ENCODE results near the gene ADCY6.

ADCY6 gene

DNA sequence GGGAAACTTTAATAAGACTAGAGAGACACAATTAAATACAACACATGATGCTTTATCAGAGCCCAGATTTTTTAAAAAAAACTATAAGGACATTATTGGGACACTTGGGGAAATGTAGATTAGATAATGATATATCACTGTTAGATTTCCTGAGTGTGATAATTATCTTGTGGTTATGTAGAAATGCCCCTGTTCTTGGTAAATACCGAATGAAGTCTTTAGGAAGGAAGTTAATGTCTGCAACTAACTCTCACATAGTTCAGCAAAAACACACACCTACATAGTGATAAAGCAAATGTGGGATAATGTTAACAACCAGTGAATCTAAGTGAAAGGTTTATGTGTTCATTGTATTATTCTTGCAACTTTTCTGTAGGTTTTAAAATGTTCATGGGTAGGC, 14.8 kb upstream of the ADCY6 start:
- H3K36me3 Mint-ChIP-seq (ENCODE audit: low read depth), result no peaks in the 10 kb centered on the region
- no peak overlapping the region for H3K27ac Mint-ChIP-seq
- peaks cover 4% of the 10 kb centered on the region for H3K4me1 Mint-ChIP-seq (ENCODE audit: low read depth)
- no peak overlapping the region for H3K4me3 Mint-ChIP-seq
- H3K27me3 Mint-ChIP-seq (ENCODE audit: low read depth), result no peaks in the 10 kb centered on the region
- no peaks in the 10 kb centered on the region for H3K9me3 Mint-ChIP-seq

- H3K27me3 Mint-ChIP-seq (ENCODE audit: low read depth), result no peaks in the 10 kb centered on the region
- no peak overlapping the region for H3K27ac Mint-ChIP-seq
- no peaks in the 10 kb centered on the region for H3K9me3 Mint-ChIP-seq
- no peaks in the 10 kb centered on the region for H3K36me3 Mint-ChIP-seq (ENCODE audit: low read depth)
- no peak overlapping the region for H3K4me3 Mint-ChIP-seq
- H3K4me1 Mint-ChIP-seq (ENCODE audit: low read depth), result peaks cover 4% of the 10 kb centered on the region
These were observed 12.1 kb upstream of the ADCY6 start for GRCh38 chr12:48800971-48801370.

GRCh38 chr12:48800457-48800856, 11.6 kb upstream of the ADCY6 start:
- H3K27ac Mint-ChIP-seq, result no peak overlapping the region
- peaks cover 5% of the 10 kb centered on the region for H3K4me1 Mint-ChIP-seq (ENCODE audit: low read depth)
- H3K4me3 Mint-ChIP-seq, result no peak overlapping the region
- no peaks in the 10 kb centered on the region for H3K9me3 Mint-ChIP-seq
- H3K27me3 Mint-ChIP-seq (ENCODE audit: low read depth), result no peaks in the 10 kb centered on the region
- no peaks in the 10 kb centered on the region for H3K36me3 Mint-ChIP-seq (ENCODE audit: low read depth)

DNA sequence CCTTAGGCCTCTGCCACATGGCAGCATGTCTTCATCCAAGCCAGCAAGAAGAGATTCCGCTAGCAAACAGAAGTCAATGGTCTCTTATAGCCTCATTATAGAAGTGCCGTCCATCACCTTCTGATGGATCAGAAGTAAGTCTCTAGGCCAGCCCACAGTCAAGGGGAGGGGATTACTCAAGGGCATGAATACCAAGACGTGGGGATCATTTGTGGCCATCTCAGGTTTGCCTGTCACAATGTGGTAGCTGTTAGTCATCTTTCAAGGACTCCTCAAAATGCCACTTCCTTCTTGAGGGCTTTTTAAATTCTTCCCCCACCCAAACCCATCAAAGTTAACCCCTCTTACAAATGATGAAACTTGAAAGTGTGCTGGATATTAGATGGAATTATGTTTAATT, 8.1 kb upstream of the ADCY6 start:
- Mint-ChIP-seq H3K9me3 (no peaks in the 10 kb centered on the region), H3K27ac (no peak overlapping the region), H3K27me3 (ENCODE audit: low read depth) (peaks cover 5% of the 10 kb centered on the region), H3K4me3 (no peak overlapping the region), H3K4me1 (ENCODE audit: low read depth) (peaks cover 1% of the 10 kb centered on the region), H3K36me3 (ENCODE audit: low read depth) (no peaks in the 10 kb centered on the region)

DNA sequence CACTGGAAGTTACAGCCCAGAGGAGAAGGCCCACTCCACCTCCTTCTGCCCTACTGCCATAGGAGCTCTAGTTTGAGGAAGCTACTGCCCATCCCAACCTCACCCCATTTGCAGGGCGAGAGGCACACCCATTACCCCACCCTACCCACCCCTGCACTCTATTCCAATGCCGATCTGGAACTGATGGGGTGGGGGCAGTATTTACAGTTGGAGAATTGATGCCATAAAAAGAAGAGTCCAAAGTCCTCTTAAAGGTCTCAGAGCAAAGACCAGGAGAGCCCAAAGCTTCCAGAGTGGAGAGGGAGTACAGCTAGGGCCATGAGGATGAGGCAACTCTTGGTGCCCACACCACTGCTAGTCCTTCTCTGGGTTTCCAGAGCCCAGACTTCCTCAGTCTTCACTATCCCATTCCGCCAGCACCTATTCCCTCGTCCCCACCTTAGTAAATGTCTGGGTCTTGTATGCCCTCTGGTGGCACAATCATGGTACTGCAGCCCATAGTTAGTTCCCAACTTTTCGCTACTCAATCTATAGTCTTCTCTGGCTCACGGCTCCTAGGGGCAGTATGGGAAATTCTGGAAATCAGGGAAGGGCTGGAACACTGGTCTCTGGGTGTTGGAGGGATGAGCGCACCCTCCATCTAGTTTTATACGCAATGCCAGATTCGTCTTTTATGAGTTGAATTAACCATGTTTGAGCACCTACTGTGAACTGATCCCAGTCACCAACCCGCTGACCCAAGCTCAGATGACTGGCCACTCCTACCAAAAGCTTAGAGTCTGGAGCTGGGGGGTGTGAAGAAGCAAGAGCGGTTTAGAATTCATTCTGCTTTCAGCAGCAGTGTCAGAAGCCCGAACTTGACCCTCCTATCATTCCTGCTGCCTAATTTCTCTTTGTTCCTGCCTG, 6.9 kb upstream of the ADCY6 start:
- Mint-ChIP-seq H3K4me1 (ENCODE audit: low read depth) (peaks cover 1% of the 10 kb centered on the region), H3K27ac (no peak overlapping the region), H3K4me3 (no peak overlapping the region), H3K36me3 (ENCODE audit: low read depth) (no peaks in the 10 kb centered on the region), H3K9me3 (no peaks in the 10 kb centered on the region), H3K27me3 (ENCODE audit: low read depth) (peaks cover 8% of the 10 kb centered on the region)

GRCh38 chr12:48794870-48795269, 6.0 kb upstream of the ADCY6 start:
- Mint-ChIP-seq H3K9me3 (no peaks in the 10 kb centered on the region), H3K4me1 (ENCODE audit: low read depth) (peaks cover 1% of the 10 kb centered on the region), H3K36me3 (ENCODE audit: low read depth) (no peaks in the 10 kb centered on the region), H3K27me3 (ENCODE audit: low read depth) (peaks cover 17% of the 10 kb centered on the region), H3K27ac (no peak overlapping the region), H3K4me3 (no peak overlapping the region)

GRCh38 chr12:48793696-48794095, 4.8 kb upstream of the ADCY6 start:
- Mint-ChIP-seq H3K4me3 (no peak overlapping the region), H3K27ac (no peak overlapping the region), H3K36me3 (ENCODE audit: low read depth) (no peaks in the 10 kb centered on the region), H3K9me3 (no peaks in the 10 kb centered on the region), H3K4me1 (ENCODE audit: low read depth) (peaks cover 1% of the 10 kb centered on the region), H3K27me3 (ENCODE audit: low read depth) (peaks cover 24% of the 10 kb centered on the region)

GRCh38 chr12:48789858-48790326, 1.0 kb upstream of the ADCY6 start:
- Mint-ChIP-seq H3K4me1 (ENCODE audit: low read depth) (no peaks in the 10 kb centered on the region), H3K4me3 (no peak overlapping the region), H3K27ac (no peak overlapping the region), H3K9me3 (no peaks in the 10 kb centered on the region), H3K27me3 (ENCODE audit: low read depth) (peaks cover 54% of the 10 kb centered on the region), H3K36me3 (ENCODE audit: low read depth) (no peaks in the 10 kb centered on the region)

GRCh38 chr12:48788524-48788853, 400 bp downstream of the ADCY6 start:
- Mint-ChIP-seq H3K27me3 (ENCODE audit: low read depth) (peaks cover 51% of the 10 kb centered on the region), H3K27ac (no peak overlapping the region), H3K36me3 (ENCODE audit: low read depth) (no peaks in the 10 kb centered on the region), H3K4me3 (peak overlapping the region; percentile 54), H3K4me1 (ENCODE audit: low read depth) (no peaks in the 10 kb centered on the region), H3K9me3 (no peaks in the 10 kb centered on the region)

GRCh38 chr12:48787791-48788523, 932 bp downstream of the ADCY6 start:
- no peaks in the 10 kb centered on the region for H3K9me3 Mint-ChIP-seq
- no peaks in the 10 kb centered on the region for H3K36me3 Mint-ChIP-seq (ENCODE audit: low read depth)
- no peak overlapping the region for H3K27ac Mint-ChIP-seq
- H3K27me3 Mint-ChIP-seq (ENCODE audit: low read depth), result peaks cover 51% of the 10 kb centered on the region
- peak overlapping the region; percentile 54 for H3K4me3 Mint-ChIP-seq
- H3K4me1 Mint-ChIP-seq (ENCODE audit: low read depth), result no peaks in the 10 kb centered on the region

GRCh38 chr12:48786591-48787544, 2.0 kb downstream of the ADCY6 start:
- no peak overlapping the region for H3K4me3 Mint-ChIP-seq
- no peaks in the 10 kb centered on the region for H3K36me3 Mint-ChIP-seq (ENCODE audit: low read depth)
- peaks cover 51% of the 10 kb centered on the region for H3K27me3 Mint-ChIP-seq (ENCODE audit: low read depth)
- H3K27ac Mint-ChIP-seq, result no peak overlapping the region
- no peaks in the 10 kb centered on the region for H3K9me3 Mint-ChIP-seq
- no peaks in the 10 kb centered on the region for H3K4me1 Mint-ChIP-seq (ENCODE audit: low read depth)

GRCh38 chr12:48783432-48783831, 5.5 kb downstream of the ADCY6 start:
- H3K9me3 Mint-ChIP-seq, result no peaks in the 10 kb centered on the region
- H3K4me1 Mint-ChIP-seq (ENCODE audit: low read depth), result no peaks in the 10 kb centered on the region
- peaks cover 32% of the 10 kb centered on the region for H3K27me3 Mint-ChIP-seq (ENCODE audit: low read depth)
- H3K27ac Mint-ChIP-seq, result no peak overlapping the region
- no peak overlapping the region for H3K4me3 Mint-ChIP-seq
- no peaks in the 10 kb centered on the region for H3K36me3 Mint-ChIP-seq (ENCODE audit: low read depth)

GRCh38 chr12:48782457-48783395, 6.2 kb downstream of the ADCY6 start:
- H3K27ac Mint-ChIP-seq, result no peak overlapping the region
- peaks cover 31% of the 10 kb centered on the region for H3K27me3 Mint-ChIP-seq (ENCODE audit: low read depth)
- no peaks in the 10 kb centered on the region for H3K36me3 Mint-ChIP-seq (ENCODE audit: low read depth)
- H3K9me3 Mint-ChIP-seq, result no peaks in the 10 kb centered on the region
- no peak overlapping the region for H3K4me3 Mint-ChIP-seq
- no peaks in the 10 kb centered on the region for H3K4me1 Mint-ChIP-seq (ENCODE audit: low read depth)

Data from T-helper 1 cell treated with Interleukin-12 subunit alpha and Interleukin-12 subunit beta and Interleukin-4 antibody, amounts not matched to agents 30 μg/mL and 1 μg/mL, for 36 hours (primary cell).